Stimulated activated CD4-positive, alpha-beta T cell treated with anti-CD3 and anti-CD28 coated beads, TNF-alpha, amount 100 ng/mL, for 4 hours (primary cell): ENCODE measurements around the gene VAPB.

Experiments used
- DNase-seq, 3 experiments: peaks; one replicate each; pipeline ENCODE4 v3.0.0-alpha.2; 2020; ENCODE audit warnings: low read depth in 3 of 3

VAPB gene

GRCh38 chr20:58461899-58462298 is 72.9 kb downstream of the VAPB start:
- DNase-seq, result no peak

- DNase-seq, result no peak
Measured at GRCh38 chr20:58463256-58463655, 74.2 kb downstream of the VAPB start.

- DNase-seq, result no peak
Measured at GRCh38 chr20:58464838-58465237, 75.8 kb downstream of the VAPB start.

- DNase-seq, result no peak
Measured at GRCh38 chr20:58466095-58466708, 77.2 kb downstream of the VAPB start.

- DNase-seq, result no peak
Measured at GRCh38 chr20:58466729-58467571, 77.9 kb downstream of the VAPB start.

- no peak for DNase-seq
Measured at GRCh38 chr20:58467572-58468527, 78.8 kb downstream of the VAPB start.

GRCh38 chr20:58469616-58470015 is 80.6 kb downstream of the VAPB start:
- no peak for DNase-seq

GRCh38 chr20:58470336-58471192 is 81.5 kb downstream of the VAPB start:
- DNase-seq, result no peak

GRCh38 chr20:58471193-58472164 is 82.5 kb downstream of the VAPB start:
- no peak for DNase-seq

- DNase-seq, result no peak
Measured at GRCh38 chr20:58472273-58473018, 83.4 kb downstream of the VAPB start.

- DNase-seq, result no peak
Measured at GRCh38 chr20:58473453-58474425, 84.7 kb downstream of the VAPB start.

GRCh38 chr20:58475466-58475865 is 86.4 kb downstream of the VAPB start:
- DNase-seq, result no peak

- no peak for DNase-seq
Measured at GRCh38 chr20:58478141-58478805, 89.2 kb downstream of the VAPB start.

- no peak for DNase-seq
Measured at GRCh38 chr20:58479726-58480440, 90.9 kb downstream of the VAPB start.

GRCh38 chr20:58480551-58481336 is 91.7 kb downstream of the VAPB start:
- no peak for DNase-seq

- DNase-seq, result peak; percentile 26 to 53 (median 28)
Measured at GRCh38 chr20:58481481-58482021, 92.5 kb downstream of the VAPB start.
